Limb (tissue), 2 donors: ENCODE measurements around the gene BRAF.
"Not testable (repeated sequence)": the region's sequence is repeated elsewhere in the genome, so short reads cannot be mapped to it uniquely, and the experiment has no call there.

Experiments used
- DNase-seq, 2 donors: peaks; one replicate each; pipeline ENCODE4 v3.0.0-alpha.2; 2016; ENCODE audit errors: extremely low spot score in 2 of 2

The BRAF gene

GRCh38 chr7:140774371-140774770 lies 150.4 kb downstream of the BRAF start:
- DNase-seq = no peak

- DNase-seq = no peak
These were observed 151.6 kb downstream of the BRAF start for GRCh38 chr7:140773104-140773503.

GRCh38 chr7:140771826-140772225 lies 152.9 kb downstream of the BRAF start:
- no peak for DNase-seq

- DNase-seq = no peak
These were observed 154.9 kb downstream of the BRAF start for GRCh38 chr7:140769852-140770251.

GRCh38 chr7:140767418-140767817 lies 157.3 kb downstream of the BRAF start:
- DNase-seq = no peak

- not testable (repeated sequence) for DNase-seq
These were observed 159.3 kb downstream of the BRAF start for GRCh38 chr7:140765441-140765840.

- DNase-seq = not testable (repeated sequence)
These were observed 161.6 kb downstream of the BRAF start for GRCh38 chr7:140763166-140763565.

GRCh38 chr7:140761375-140761774 lies 163.4 kb downstream of the BRAF start:
- DNase-seq = not testable (repeated sequence)

- DNase-seq = no peak
These were observed 170.2 kb downstream of the BRAF start for GRCh38 chr7:140754506-140754905.

GRCh38 chr7:140752533-140752932 lies 172.2 kb downstream of the BRAF start:
- DNase-seq = no peak

GRCh38 chr7:140746751-140747150 lies 178.0 kb downstream of the BRAF start:
- DNase-seq = no peak

- DNase-seq = no peak
These were observed 179.3 kb downstream of the BRAF start for GRCh38 chr7:140745266-140746058.

- no peak for DNase-seq
These were observed 180.7 kb downstream of the BRAF start for GRCh38 chr7:140744005-140744404.

GRCh38 chr7:140743255-140743654 lies 181.5 kb downstream of the BRAF start:
- DNase-seq = not testable (repeated sequence)

GRCh38 chr7:140738280-140738679 lies 186.4 kb downstream of the BRAF start:
- DNase-seq = no peak

GRCh38 chr7:140734729-140735128 lies 190.0 kb downstream of the BRAF start:
- no peak for DNase-seq

GRCh38 chr7:140734096-140734495 lies 190.6 kb downstream of the BRAF start:
- no peak for DNase-seq

GRCh38 chr7:140732416-140732815 lies 192.3 kb downstream of the BRAF start:
- no peak for DNase-seq

- DNase-seq = no peak
These were observed 198.4 kb downstream of the BRAF start for GRCh38 chr7:140726281-140726680.

- no peak for DNase-seq
These were observed 200.0 kb downstream of the BRAF start for GRCh38 chr7:140724706-140725105.

GRCh38 chr7:140723574-140723973 lies 201.2 kb downstream of the BRAF start:
- no peak for DNase-seq

GRCh38 chr7:140723006-140723405 lies 201.7 kb downstream of the BRAF start:
- no peak for DNase-seq

- no peak for DNase-seq
These were observed 202.5 kb downstream of the BRAF start for GRCh38 chr7:140722254-140722653.

GRCh38 chr7:140719721-140720120 lies 205.0 kb downstream of the BRAF start:
- no peak for DNase-seq
